ENCODE data around the gene EIF3B.
"Not testable (repeated sequence)": the region's sequence is repeated elsewhere in the genome, so short reads cannot be mapped to it uniquely, and the experiment has no call there.

EIF3B gene

GRCh38 chr7:2354186-2354938, at the start of gene EIF3B:
Gene EIF3B, plus strand, starts transcription at chr7:2354827. Its CDS starts 95 bp downstream, at chr7:2354922.
- Histone ChIP-seq H3K9ac (ENCODE audit: low read length) (peak within 1 kb of the TSS; percentile 99), H3K9me3 (ENCODE audit: control insufficient read depth, insufficient read depth, low read depth, low read length) (no peaks in the 10 kb centered on the region), H3K4me1 (ENCODE audit: control insufficient read depth, insufficient read depth, low read length) (peaks cover 5% of the 10 kb centered on the region; the same call in 1 of the 2 replicates), H3K27me3 (ENCODE audit: control insufficient read depth, insufficient read depth, low read length) (no peaks in the 10 kb centered on the region), H3K27ac (ENCODE audit: low read depth, low read length) (peak within 1 kb of the TSS; percentile 100), H3K36me3 (ENCODE audit: control insufficient read depth, insufficient read depth, low read length) (peaks cover 32% of the 10 kb centered on the region), H3K4me3 (ENCODE audit: low read depth, low read length) (peak within 1 kb of the TSS; percentile 83)

GRCh38 chr7:2305258-2305657, 49.4 kb upstream of the EIF3B start:
- not testable (repeated sequence) for H3K9ac ChIP-seq (ENCODE audit: low read length); H3K36me3 ChIP-seq (ENCODE audit: control insufficient read depth, insufficient read depth, low read length); H3K9me3 ChIP-seq (ENCODE audit: control insufficient read depth, insufficient read depth, low read depth, low read length); H3K4me3 ChIP-seq (ENCODE audit: low read depth, low read length); H3K27ac ChIP-seq (ENCODE audit: low read depth, low read length); H3K27me3 ChIP-seq (ENCODE audit: control insufficient read depth, insufficient read depth, low read length)
- peaks cover 15% of the 10 kb centered on the region for H3K4me1 ChIP-seq (ENCODE audit: control insufficient read depth, insufficient read depth, low read length)

GRCh38 chr7:2306688-2307087, 47.9 kb upstream of the EIF3B start:
- H3K36me3 ChIP-seq (ENCODE audit: control insufficient read depth, insufficient read depth, low read length): no peaks in the 10 kb centered on the region
- H3K9me3 ChIP-seq (ENCODE audit: control insufficient read depth, insufficient read depth, low read depth, low read length): peaks cover 5% of the 10 kb centered on the region
- no peak overlapping the region for H3K4me3 ChIP-seq (ENCODE audit: low read depth, low read length)
- H3K9ac ChIP-seq (ENCODE audit: low read length): no peak overlapping the region
- H3K27ac ChIP-seq (ENCODE audit: low read depth, low read length): no peak overlapping the region
- H3K4me1 ChIP-seq (ENCODE audit: control insufficient read depth, insufficient read depth, low read length): peaks cover 9% of the 10 kb centered on the region
- no peaks in the 10 kb centered on the region for H3K27me3 ChIP-seq (ENCODE audit: control insufficient read depth, insufficient read depth, low read length)

GRCh38 chr7:2307690-2308107, 46.9 kb upstream of the EIF3B start:
- Histone ChIP-seq H3K9ac (ENCODE audit: low read length) (no peak overlapping the region), H3K27ac (ENCODE audit: low read depth, low read length) (no peak overlapping the region), H3K36me3 (ENCODE audit: control insufficient read depth, insufficient read depth, low read length) (no peaks in the 10 kb centered on the region), H3K4me1 (ENCODE audit: control insufficient read depth, insufficient read depth, low read length) (peaks cover 9% of the 10 kb centered on the region), H3K9me3 (ENCODE audit: control insufficient read depth, insufficient read depth, low read depth, low read length) (peaks cover 3% of the 10 kb centered on the region; the same call in 1 of the 2 replicates), H3K27me3 (ENCODE audit: control insufficient read depth, insufficient read depth, low read length) (no peaks in the 10 kb centered on the region), H3K4me3 (ENCODE audit: low read depth, low read length) (no peak overlapping the region)

- H3K9ac ChIP-seq (ENCODE audit: low read length): peak overlapping the region; percentile 41
- H3K4me1 ChIP-seq (ENCODE audit: control insufficient read depth, insufficient read depth, low read length): peaks cover 9% of the 10 kb centered on the region
- H3K27ac ChIP-seq (ENCODE audit: low read depth, low read length): peak overlapping the region; percentile 72; the same call in 1 of the 2 replicates
- peak overlapping the region; percentile 14; the same call in 1 of the 2 replicates for H3K4me3 ChIP-seq (ENCODE audit: low read depth, low read length)
- no peaks in the 10 kb centered on the region for H3K36me3 ChIP-seq (ENCODE audit: control insufficient read depth, insufficient read depth, low read length)
- no peaks in the 10 kb centered on the region for H3K9me3 ChIP-seq (ENCODE audit: control insufficient read depth, insufficient read depth, low read depth, low read length)
- no peaks in the 10 kb centered on the region for H3K27me3 ChIP-seq (ENCODE audit: control insufficient read depth, insufficient read depth, low read length)
Measured at GRCh38 chr7:2309889-2310331, 44.7 kb upstream of the EIF3B start.

GRCh38 chr7:2312267-2312929, 42.2 kb upstream of the EIF3B start:
- Histone ChIP-seq H3K4me3 (ENCODE audit: low read depth, low read length) (no peak overlapping the region), H3K9ac (ENCODE audit: low read length) (no peak overlapping the region), H3K27ac (ENCODE audit: low read depth, low read length) (no peak overlapping the region), H3K4me1 (ENCODE audit: control insufficient read depth, insufficient read depth, low read length) (peaks cover 9% of the 10 kb centered on the region), H3K27me3 (ENCODE audit: control insufficient read depth, insufficient read depth, low read length) (no peaks in the 10 kb centered on the region), H3K36me3 (ENCODE audit: control insufficient read depth, insufficient read depth, low read length) (no peaks in the 10 kb centered on the region), H3K9me3 (ENCODE audit: control insufficient read depth, insufficient read depth, low read depth, low read length) (0 out of 2 replicates have a peak, but pooled peaks cover 2% of the 10 kb centered on the region)

GRCh38 chr7:2313450-2314208, 41.0 kb upstream of the EIF3B start:
- H3K36me3 ChIP-seq (ENCODE audit: control insufficient read depth, insufficient read depth, low read length): no peaks in the 10 kb centered on the region
- 0 out of 2 replicates have a peak overlapping the region, but pooled peaks have one; percentile 31 for H3K27ac ChIP-seq (ENCODE audit: low read depth, low read length)
- no peaks in the 10 kb centered on the region for H3K27me3 ChIP-seq (ENCODE audit: control insufficient read depth, insufficient read depth, low read length)
- H3K9ac ChIP-seq (ENCODE audit: low read length): peak overlapping the region; percentile 86
- peaks cover 9% of the 10 kb centered on the region for H3K4me1 ChIP-seq (ENCODE audit: control insufficient read depth, insufficient read depth, low read length)
- H3K9me3 ChIP-seq (ENCODE audit: control insufficient read depth, insufficient read depth, low read depth, low read length): 0 out of 2 replicates have a peak, but pooled peaks cover 2% of the 10 kb centered on the region
- H3K4me3 ChIP-seq (ENCODE audit: low read depth, low read length): peak overlapping the region; percentile 80

- H3K9me3 ChIP-seq (ENCODE audit: control insufficient read depth, insufficient read depth, low read depth, low read length): 0 out of 2 replicates have a peak, but pooled peaks cover 2% of the 10 kb centered on the region
- H3K9ac ChIP-seq (ENCODE audit: low read length): peak within 1 kb of the TSS; percentile 86
- H3K27me3 ChIP-seq (ENCODE audit: control insufficient read depth, insufficient read depth, low read length): no peaks in the 10 kb centered on the region
- H3K36me3 ChIP-seq (ENCODE audit: control insufficient read depth, insufficient read depth, low read length): no peaks in the 10 kb centered on the region
- 0 out of 2 replicates have a peak within 1 kb of the TSS, but pooled peaks have one; percentile 31 for H3K27ac ChIP-seq (ENCODE audit: low read depth, low read length)
- peak within 1 kb of the TSS; percentile 80 for H3K4me3 ChIP-seq (ENCODE audit: low read depth, low read length)
- H3K4me1 ChIP-seq (ENCODE audit: control insufficient read depth, insufficient read depth, low read length): peaks cover 9% of the 10 kb centered on the region
Measured at GRCh38 chr7:2314209-2314955, 40.2 kb upstream of the EIF3B start, which contains the start of gene SNX8. Gene SNX8, minus strand, starts transcription at chr7:2314441. Its CDS starts 20 bp downstream, at chr7:2314421.

- H3K4me3 ChIP-seq (ENCODE audit: low read depth, low read length): peak overlapping the region; percentile 55
- H3K9me3 ChIP-seq (ENCODE audit: control insufficient read depth, insufficient read depth, low read depth, low read length); H3K27me3 ChIP-seq (ENCODE audit: control insufficient read depth, insufficient read depth, low read length); H3K36me3 ChIP-seq (ENCODE audit: control insufficient read depth, insufficient read depth, low read length); H3K27ac ChIP-seq (ENCODE audit: low read depth, low read length); H3K4me1 ChIP-seq (ENCODE audit: control insufficient read depth, insufficient read depth, low read length); H3K9ac ChIP-seq (ENCODE audit: low read length): not testable (repeated sequence)
Measured at GRCh38 chr7:2314956-2315530, 39.6 kb upstream of the EIF3B start.

GRCh38 chr7:2315787-2316186, 38.8 kb upstream of the EIF3B start:
- Histone ChIP-seq H3K27me3 (ENCODE audit: control insufficient read depth, insufficient read depth, low read length) (no peaks in the 10 kb centered on the region), H3K36me3 (ENCODE audit: control insufficient read depth, insufficient read depth, low read length) (no peaks in the 10 kb centered on the region), H3K9me3 (ENCODE audit: control insufficient read depth, insufficient read depth, low read depth, low read length) (0 out of 2 replicates have a peak, but pooled peaks cover 2% of the 10 kb centered on the region), H3K4me3 (ENCODE audit: low read depth, low read length) (no peak overlapping the region), H3K27ac (ENCODE audit: low read depth, low read length) (no peak overlapping the region), H3K4me1 (ENCODE audit: control insufficient read depth, insufficient read depth, low read length) (no peaks in the 10 kb centered on the region), H3K9ac (ENCODE audit: low read length) (no peak overlapping the region)

All from HUES6 (cell line).